H9 (cell line): ENCODE results near the gene MSRB1. TPM values are rescaled to one million over a fixed set of nuclear protein-coding genes. Genes with fewer than 3 reads are reported as not detected.

ENCODE experiments used
- DNase-seq: peaks from one replicate; pipeline ENCODE4 v3.0.0-alpha.2; 2017
- H2AFZ ChIP-seq: one replicate; pipeline ENCODE4 v1.6.1; 2013; ENCODE audit warnings: mild to moderate bottlenecking, low read length, control low read depth, moderate library complexity
- H2AK5ac ChIP-seq: 2 replicates; pipeline ENCODE4 v1.6.1; 2013; ENCODE audit warnings: low read length, control low read depth, mixed read lengths; ENCODE audit not compliant: insufficient read length
- H2BK120ac ChIP-seq: one replicate; pipeline ENCODE4 v1.6.1; 2013; ENCODE audit warnings: low read depth, mild to moderate bottlenecking, low read length, control low read depth, inconsistent platforms; ENCODE audit not compliant: poor library complexity, severe bottlenecking
- H2BK12ac ChIP-seq: 2 replicates; pipeline ENCODE4 v1.6.1; 2013; ENCODE audit warnings: low read length, control low read depth, mixed read lengths, low read depth; ENCODE audit not compliant: insufficient read length
- H2BK15ac ChIP-seq: 2 replicates; pipeline ENCODE4 v1.6.1; 2013; ENCODE audit warnings: low read depth, low read length, control low read depth
- H2BK20ac ChIP-seq: one replicate; pipeline ENCODE4 v1.6.1; 2013; ENCODE audit warnings: low read depth, mild to moderate bottlenecking, low read length, control low read depth, inconsistent platforms; ENCODE audit not compliant: poor library complexity, severe bottlenecking
- H2BK5ac ChIP-seq: 2 replicates; pipeline ENCODE4 v1.6.1; 2013; ENCODE audit warnings: low read length, control low read depth, mixed read lengths; ENCODE audit not compliant: insufficient read length
- H3K14ac ChIP-seq: 2 replicates; pipeline ENCODE4 v1.6.1; 2013; ENCODE audit warnings: low read length, control low read depth; ENCODE audit not compliant: insufficient read depth
- H3K18ac ChIP-seq: 2 replicates; pipeline ENCODE4 v1.6.1; 2013; ENCODE audit warnings: low read depth, mild to moderate bottlenecking, mixed read lengths, low read length, control low read depth; ENCODE audit not compliant: insufficient read length
- H3K23ac ChIP-seq: 2 replicates; pipeline ENCODE4 v1.6.1; 2013; ENCODE audit warnings: low read length, control low read depth, mixed read lengths, low read depth; ENCODE audit not compliant: insufficient read length
- H3K23me2 ChIP-seq: 2 replicates; pipeline ENCODE4 v1.6.1; 2013; ENCODE audit warnings: low read depth, mild to moderate bottlenecking, mixed read lengths, low read length, control low read depth; ENCODE audit not compliant: insufficient read length, poor library complexity, severe bottlenecking
- H3K27ac ChIP-seq: 2 replicates; pipeline ENCODE4 v1.5.1; 2013; ENCODE audit warnings: low read length, control low read depth, mixed read lengths, low read depth; ENCODE audit not compliant: insufficient read length
- H3K27me3 ChIP-seq: 2 replicates; pipeline ENCODE4 v1.6.1; 2013; ENCODE audit warnings: low read length, control low read depth, inconsistent platforms; ENCODE audit not compliant: insufficient read depth
- H3K4ac ChIP-seq: 2 replicates; pipeline ENCODE4 v1.6.1; 2013; ENCODE audit warnings: low read depth, mild to moderate bottlenecking, control low read depth, inconsistent platforms, low read length, moderate library complexity
- H3K4me1 ChIP-seq: 2 replicates; pipeline ENCODE4 v1.6.1; 2013; ENCODE audit warnings: low read length, control low read depth, inconsistent platforms; ENCODE audit not compliant: insufficient read depth
- H3K4me2 ChIP-seq: 2 replicates; pipeline ENCODE4 v1.6.1; 2013; ENCODE audit warnings: low read length, control low read depth, mixed read lengths; ENCODE audit not compliant: insufficient read length, insufficient read depth
- H3K56ac ChIP-seq: 2 replicates; pipeline ENCODE4 v1.6.1; 2013; ENCODE audit warnings: low read depth, mild to moderate bottlenecking, mixed read lengths, low read length, control low read depth; ENCODE audit not compliant: insufficient read length
- H3K79me1 ChIP-seq: 2 replicates; pipeline ENCODE4 v1.6.1; 2013; ENCODE audit warnings: low read depth, mild to moderate bottlenecking, moderate library complexity, low read length, control low read depth, inconsistent platforms; ENCODE audit not compliant: insufficient read depth, poor library complexity, severe bottlenecking
- H3K79me2 ChIP-seq: 2 replicates; pipeline ENCODE4 v1.6.1; 2013; ENCODE audit warnings: low read length, control low read depth, inconsistent platforms; ENCODE audit not compliant: insufficient read depth
- H3K9ac ChIP-seq: 2 replicates; pipeline ENCODE4 v1.6.1; 2013; ENCODE audit warnings: low read length, control low read depth, mixed read lengths; ENCODE audit not compliant: insufficient read length; ENCODE audit errors: extremely low read depth
- H3K9me3 ChIP-seq: one replicate; pipeline ENCODE4 v1.6.1; 2013; ENCODE audit warnings: low read depth, low read length, inconsistent platforms; ENCODE audit not compliant: control insufficient read depth
- H3T11ph ChIP-seq: one replicate; pipeline ENCODE4 v1.6.1; 2013; ENCODE audit warnings: mild to moderate bottlenecking, low read length, control low read depth, inconsistent platforms
- H4K20me1 ChIP-seq: one replicate; pipeline ENCODE4 v1.6.1; 2013; ENCODE audit not compliant: control insufficient read depth, insufficient read length, insufficient read depth
- H4K5ac ChIP-seq: 2 replicates; pipeline ENCODE4 v1.6.1; 2013; ENCODE audit warnings: low read depth, mild to moderate bottlenecking, mixed read lengths, low read length, control low read depth; ENCODE audit not compliant: insufficient read length
- H4K8ac ChIP-seq: replicated peaks from 2 replicates; pipeline ENCODE4 v1.6.1; 2013; ENCODE audit warnings: low read length, control low read depth, mixed read lengths, low read depth; ENCODE audit not compliant: insufficient read length
- H4K91ac ChIP-seq: 2 replicates; pipeline ENCODE4 v1.6.1; 2013; ENCODE audit warnings: low read depth, mild to moderate bottlenecking, moderate library complexity, mixed read lengths, low read length, control low read depth; ENCODE audit not compliant: insufficient read length
- H3K27ac Mint-ChIP-seq, 3 experiments: 2 replicates in 2 of 3; 3 replicates in 1 of 3; pipeline ENCODE4 v1.8.0; 2020 to 2021; ENCODE audit warnings: mixed read lengths in 3 of 3, mild to moderate bottlenecking in 1 of 3, moderate library complexity in 1 of 3
- H3K27me3 Mint-ChIP-seq: 2 replicates; pipeline ENCODE4 v1.8.0; 2021; ENCODE audit warnings: low read depth, mild to moderate bottlenecking, moderate library complexity, mixed read lengths
- H3K36me3 Mint-ChIP-seq, 3 experiments: 2 replicates in 2 of 3; 3 replicates in 1 of 3; pipeline ENCODE4 v1.8.0; 2020 to 2021; ENCODE audit warnings: low read depth in 3 of 3, mixed read lengths in 3 of 3; ENCODE audit not compliant: insufficient read depth in 1 of 3
- H3K4me1 Mint-ChIP-seq, 2 experiments: 2 replicates each; pipeline ENCODE4 v1.8.0; 2020; ENCODE audit warnings: mixed read lengths in 2 of 2
- H3K4me3 Mint-ChIP-seq, 2 experiments: 2 replicates in 1 of 2; 3 replicates in 1 of 2; pipeline ENCODE4 v1.8.0; 2020 to 2021; ENCODE audit warnings: mild to moderate bottlenecking in 2 of 2, mixed read lengths in 2 of 2, moderate library complexity in 1 of 2
- H3K9me3 Mint-ChIP-seq, 2 experiments: 2 replicates in 1 of 2; 3 replicates in 1 of 2; pipeline ENCODE4 v1.8.0; 2020; ENCODE audit warnings: mild to moderate bottlenecking in 2 of 2, mixed read lengths in 2 of 2, moderate library complexity in 1 of 2
- CTCF ChIP-seq: fragments of 200-600 bp; sonication (generic); conservative IDR thresholded peaks from 3 replicates; pipeline ENCODE4 v1.8.0; 2021; ENCODE audit warnings: antibody characterized with exemption, mild to moderate bottlenecking
- WGBS: extraction: QIAGEN DNeasy Blood & Tissue Kit; methylation state at CpG from one replicate; pipeline ENCODE4 v1.1.7; 2013; ENCODE audit warnings: missing lambda C conversion rate, low lambda C conversion rate, mixed read lengths; ENCODE audit not compliant: insufficient read length; ENCODE audit errors: extremely low coverage; 5-methylcytosine and 5-hydroxymethylcytosine counted together
- total RNA-seq: library from RNA; stranded (reverse); gene quantifications from 2 replicates; pipeline ENCODE4 v1.2.1, GENCODE V29; 2021

The MSRB1 gene
- total RNA-seq, 1 experiment from 2014 or later, result 25.7 TPM

- H2AFZ ChIP-seq, result no peak overlapping the region
- peaks cover 7% of the 10 kb centered on the region for H3K23me2 ChIP-seq
- no peak overlapping the region for H4K91ac ChIP-seq
- no peak overlapping the region for H3K18ac ChIP-seq
- H4K5ac ChIP-seq, result no peak overlapping the region
- no peak overlapping the region for H4K8ac ChIP-seq
- TF ChIP-seq CTCF, result no peak
- H3K4me2 ChIP-seq, result no peak overlapping the region
- WGBS, result no CpG with 5 or more reads among the region's 17 CpGs
- H3K27me3 ChIP-seq, result no peaks in the 10 kb centered on the region
- no peak overlapping the region for H3K9ac ChIP-seq
- no peaks in the 10 kb centered on the region for H3K79me2 ChIP-seq
- no peak overlapping the region for H3K23ac ChIP-seq
- H3K79me1 ChIP-seq, result no peaks in the 10 kb centered on the region
- no peak overlapping the region for H2BK12ac ChIP-seq
- Mint-ChIP-seq H3K27ac (no peak overlapping the region; a peak in 1 of 7 replicates), H3K27me3 (peaks cover 2% of the 10 kb centered on the region; the same call in 1 of the 2 replicates), H3K36me3 (peaks cover 10 to 28% (median 17%) of the 10 kb centered on the region in 3 experiments; a peak in 6 of 7 replicates), H3K4me1 (peaks cover 8 to 13% of the 10 kb centered on the region in 2 experiments; a peak in 3 of 4 replicates), H3K9me3 (no peaks in the 10 kb centered on the region), H3K4me3 (peak overlapping the region in 1 of 2 experiments; percentile 26; a peak in 2 of 5 replicates)
- no peak overlapping the region for H3K27ac ChIP-seq
- no peak overlapping the region for H2BK120ac ChIP-seq
- H3K4me1 ChIP-seq, result peaks cover 2% of the 10 kb centered on the region; the same call in 1 of the 2 replicates
- H3K14ac ChIP-seq, result no peak overlapping the region
- H4K20me1 ChIP-seq, result no peaks in the 10 kb centered on the region
- H3K4ac ChIP-seq, result no peak overlapping the region
- DNase-seq, result no peak
- H3K9me3 ChIP-seq, result no peaks in the 10 kb centered on the region
- no peak overlapping the region for H2BK5ac ChIP-seq
- H2BK20ac ChIP-seq, result no peak overlapping the region
- no peak overlapping the region for H3T11ph ChIP-seq
- H2AK5ac ChIP-seq, result no peak overlapping the region
- H3K56ac ChIP-seq, result no peak overlapping the region
- no peak overlapping the region for H2BK15ac ChIP-seq
Observed at GRCh38 chr16:1938910-1939309, 4.1 kb downstream of the MSRB1 start.
